ENCODE measurements around the gene SCUBE1.

The SCUBE1 gene

GRCh38 chr22:43253839-43254238, 89.3 kb downstream of the SCUBE1 start:
- DNase-seq, result no peak

DNA sequence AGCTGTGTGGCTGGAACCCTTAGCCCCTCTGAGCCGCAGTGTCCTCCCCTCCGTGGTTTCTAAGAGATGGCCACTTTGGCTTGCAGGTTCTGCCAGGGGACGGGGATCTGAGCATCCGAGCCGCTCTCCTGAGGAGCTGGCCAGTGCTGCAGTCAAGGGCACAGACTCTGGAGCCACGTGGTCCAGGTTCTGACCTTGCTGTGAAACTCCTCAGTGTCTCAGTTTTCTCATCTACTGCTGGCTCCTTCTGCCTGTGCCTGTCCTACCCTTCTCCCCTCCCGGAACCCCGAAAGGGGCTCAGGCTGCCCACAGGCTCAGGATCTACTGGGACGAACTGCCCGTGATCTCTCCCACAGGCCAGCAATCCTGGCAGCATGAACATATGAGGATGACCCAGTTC, 90.9 kb downstream of the SCUBE1 start:
- no peak for DNase-seq

- no peak for DNase-seq
These were observed 93.2 kb downstream of the SCUBE1 start for GRCh38 chr22:43249789-43250471.

- DNase-seq, result no peak
These were observed 95.5 kb downstream of the SCUBE1 start for GRCh38 chr22:43247546-43248260.

GRCh38 chr22:43246188-43246587, 97.0 kb downstream of the SCUBE1 start:
- DNase-seq, result no peak

DNA sequence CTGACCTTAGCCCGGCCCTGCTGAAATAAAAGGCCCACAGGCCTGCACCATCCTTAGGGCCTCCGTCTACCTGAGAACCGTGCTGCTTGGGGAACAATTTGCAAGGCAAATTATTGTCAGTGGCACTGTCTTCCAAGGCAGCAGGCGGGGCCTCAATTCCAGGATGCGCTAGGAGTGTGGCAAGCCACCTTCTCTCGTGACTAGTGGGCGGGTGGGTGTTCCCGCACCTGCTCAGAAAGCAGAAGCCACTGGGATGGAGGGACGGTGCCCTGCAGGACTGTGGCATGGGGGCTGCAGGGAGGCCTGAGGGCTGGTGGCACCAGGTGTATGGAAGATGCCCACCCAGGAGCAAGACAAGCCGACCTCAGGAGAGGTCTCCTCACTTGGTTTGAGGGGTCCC, 97.5 kb downstream of the SCUBE1 start:
- no peak for DNase-seq

DNA sequence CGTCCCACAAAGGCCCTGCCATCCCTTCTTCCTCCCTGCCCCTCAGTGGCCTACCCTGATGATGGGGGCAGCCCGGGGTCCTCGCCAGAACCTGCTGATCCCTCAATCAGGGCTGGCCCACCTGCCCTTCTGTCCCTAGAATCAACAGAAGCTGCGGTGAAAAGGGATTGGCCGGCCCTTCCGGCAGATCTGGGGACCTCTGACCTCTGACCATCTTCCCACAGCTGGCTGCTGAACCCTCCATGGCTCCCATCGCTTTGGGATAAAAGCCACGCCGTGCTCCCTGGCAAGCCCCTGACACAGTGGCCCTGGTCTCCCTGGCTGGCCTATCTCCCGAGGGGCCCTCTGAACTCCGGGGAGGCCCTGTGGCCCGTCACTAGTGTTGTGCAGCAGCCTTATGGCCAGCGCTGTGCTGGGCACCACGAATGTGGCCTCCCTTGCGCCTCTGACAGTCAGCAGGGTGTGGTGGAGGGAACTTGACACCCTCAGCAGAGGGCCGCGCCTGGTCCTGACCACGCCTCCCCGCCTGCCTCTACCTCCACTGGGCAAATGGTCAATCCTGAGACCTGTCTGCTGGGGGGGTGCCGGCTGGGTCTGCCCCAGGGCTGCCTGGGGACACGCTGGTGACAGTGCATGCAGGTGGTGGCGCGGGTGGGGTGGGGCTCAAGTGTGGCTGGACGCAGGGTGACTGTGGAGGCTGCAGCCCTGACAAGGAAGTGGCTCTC, 98.2 kb downstream of the SCUBE1 start:
- DNase-seq, result no peak

DNA sequence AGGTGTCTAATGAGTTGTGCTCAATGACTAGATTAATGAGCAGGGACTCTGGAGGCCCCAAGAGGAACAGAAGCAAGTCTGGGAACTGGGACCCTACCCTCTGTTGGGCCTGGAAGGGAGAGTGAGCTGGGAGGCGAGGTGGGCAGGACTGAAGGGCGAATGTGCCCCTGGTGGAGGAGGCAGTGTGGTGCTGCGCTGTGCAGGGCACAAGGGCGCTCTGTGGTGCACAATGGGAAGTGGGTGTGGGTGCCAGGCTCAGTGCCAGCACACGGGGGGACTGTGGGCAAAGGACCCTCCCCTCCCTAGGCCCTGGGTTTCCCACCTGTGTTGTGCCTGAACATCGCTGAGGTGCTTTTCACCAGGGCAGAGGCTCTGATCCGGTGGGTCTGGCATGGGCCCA, 98.8 kb downstream of the SCUBE1 start:
- DNase-seq, result no peak

GRCh38 chr22:43243324-43243723, 99.8 kb downstream of the SCUBE1 start:
- no peak for DNase-seq

GRCh38 chr22:43242627-43243026, 100.5 kb downstream of the SCUBE1 start:
- DNase-seq, result no peak

- no peak for DNase-seq
These were observed 101.3 kb downstream of the SCUBE1 start for GRCh38 chr22:43241699-43242386.

- no peak for DNase-seq
These were observed 102.0 kb downstream of the SCUBE1 start for GRCh38 chr22:43241138-43241597.

DNA sequence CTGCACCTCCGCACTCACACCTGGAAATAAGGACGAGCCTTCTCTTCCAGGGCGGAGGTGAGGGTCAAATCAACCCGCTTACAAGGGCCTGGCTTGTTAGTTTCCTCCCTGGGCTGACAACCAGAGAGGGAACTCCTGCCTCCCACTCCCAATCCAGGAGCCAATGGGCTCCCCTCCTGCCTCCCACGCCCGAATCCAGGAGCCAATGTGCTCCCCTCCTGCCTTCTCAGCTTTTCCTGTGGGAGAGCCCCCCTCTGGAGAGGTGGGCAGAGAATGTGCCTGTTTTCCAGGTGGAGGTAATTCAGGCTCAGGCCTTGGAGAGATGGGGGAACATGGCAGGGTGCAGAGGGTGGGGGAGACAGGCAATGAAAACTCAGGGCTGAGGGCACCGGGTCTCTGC, 102.6 kb downstream of the SCUBE1 start:
- DNase-seq, result no peak

- no peak for DNase-seq
These were observed 103.2 kb downstream of the SCUBE1 start for GRCh38 chr22:43239956-43240355.

DNA sequence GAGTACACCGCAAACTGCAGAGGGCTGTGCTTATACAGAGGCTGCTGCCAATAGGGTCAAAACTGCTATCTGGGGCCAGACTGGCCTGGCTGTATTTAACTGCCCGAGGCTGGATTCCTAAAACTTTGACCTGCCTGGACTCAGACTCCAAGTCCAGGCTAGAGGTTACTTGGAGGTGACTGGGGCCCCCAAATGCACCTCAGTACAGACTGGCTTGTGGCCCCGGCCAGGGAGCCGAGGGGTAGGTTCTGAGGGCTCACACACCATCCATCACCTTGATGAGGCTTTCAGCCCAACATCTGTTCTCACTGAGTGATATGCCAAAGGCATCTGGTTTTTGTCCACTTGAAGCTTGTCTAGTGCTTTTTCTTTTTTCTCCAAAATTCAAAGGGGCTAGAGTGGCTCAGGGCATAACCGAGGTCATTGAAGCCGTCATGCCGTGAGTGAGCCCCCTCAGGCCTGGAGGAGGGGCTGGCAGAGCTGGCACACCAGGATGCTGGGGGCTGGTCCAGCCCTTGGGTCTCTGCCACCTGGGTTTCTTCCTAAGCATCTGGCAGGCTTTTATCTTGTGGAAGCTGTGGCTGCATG, 103.9 kb downstream of the SCUBE1 start:
- DNase-seq, result no peak

DNA sequence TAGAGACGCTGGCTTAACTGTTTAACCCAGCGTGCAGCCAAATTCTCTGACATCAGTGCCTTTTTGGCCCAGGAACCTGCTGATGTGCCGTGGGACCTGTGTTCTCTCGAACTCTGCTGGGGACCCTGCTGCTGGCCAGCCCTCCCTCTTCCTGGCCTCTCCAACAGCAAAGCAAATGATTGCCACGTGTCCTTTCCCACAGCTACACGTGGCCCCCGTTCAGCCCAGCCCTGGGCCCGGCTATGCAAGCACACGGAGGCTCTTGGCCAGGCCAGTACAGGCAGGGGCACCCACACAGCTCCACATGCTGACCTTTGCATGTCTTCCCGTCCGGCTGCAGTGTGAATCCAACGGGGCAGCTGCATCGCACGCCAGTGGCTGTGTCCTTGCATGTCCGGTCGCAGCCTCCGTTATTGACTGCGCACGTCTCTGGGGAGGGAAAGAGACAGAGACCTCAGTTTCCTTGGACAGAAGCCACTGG, 104.6 kb downstream of the SCUBE1 start:
- no peak for DNase-seq

DNA sequence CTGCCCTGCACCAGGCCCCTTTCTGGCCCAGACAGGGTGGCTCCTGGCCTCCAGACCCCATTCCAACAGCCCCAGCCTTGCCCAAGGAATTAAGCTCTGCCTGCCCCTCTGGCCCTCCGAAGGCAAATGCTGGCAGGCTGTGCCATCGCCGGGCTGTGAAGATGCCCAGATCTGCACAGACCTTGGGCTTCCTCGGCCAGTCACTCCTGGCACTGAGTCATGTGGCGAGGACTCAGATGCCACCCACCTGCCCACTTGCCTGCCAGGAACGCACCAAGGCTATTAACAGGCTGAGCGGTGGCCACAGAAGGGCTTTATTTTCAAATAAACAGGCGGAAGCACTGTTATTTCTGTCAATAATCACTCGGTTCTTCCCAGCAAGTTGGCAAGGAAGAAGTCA, 105.9 kb downstream of the SCUBE1 start:
- no peak for DNase-seq

- no peak for DNase-seq
These were observed 106.6 kb downstream of the SCUBE1 start for GRCh38 chr22:43236411-43237166.

DNA sequence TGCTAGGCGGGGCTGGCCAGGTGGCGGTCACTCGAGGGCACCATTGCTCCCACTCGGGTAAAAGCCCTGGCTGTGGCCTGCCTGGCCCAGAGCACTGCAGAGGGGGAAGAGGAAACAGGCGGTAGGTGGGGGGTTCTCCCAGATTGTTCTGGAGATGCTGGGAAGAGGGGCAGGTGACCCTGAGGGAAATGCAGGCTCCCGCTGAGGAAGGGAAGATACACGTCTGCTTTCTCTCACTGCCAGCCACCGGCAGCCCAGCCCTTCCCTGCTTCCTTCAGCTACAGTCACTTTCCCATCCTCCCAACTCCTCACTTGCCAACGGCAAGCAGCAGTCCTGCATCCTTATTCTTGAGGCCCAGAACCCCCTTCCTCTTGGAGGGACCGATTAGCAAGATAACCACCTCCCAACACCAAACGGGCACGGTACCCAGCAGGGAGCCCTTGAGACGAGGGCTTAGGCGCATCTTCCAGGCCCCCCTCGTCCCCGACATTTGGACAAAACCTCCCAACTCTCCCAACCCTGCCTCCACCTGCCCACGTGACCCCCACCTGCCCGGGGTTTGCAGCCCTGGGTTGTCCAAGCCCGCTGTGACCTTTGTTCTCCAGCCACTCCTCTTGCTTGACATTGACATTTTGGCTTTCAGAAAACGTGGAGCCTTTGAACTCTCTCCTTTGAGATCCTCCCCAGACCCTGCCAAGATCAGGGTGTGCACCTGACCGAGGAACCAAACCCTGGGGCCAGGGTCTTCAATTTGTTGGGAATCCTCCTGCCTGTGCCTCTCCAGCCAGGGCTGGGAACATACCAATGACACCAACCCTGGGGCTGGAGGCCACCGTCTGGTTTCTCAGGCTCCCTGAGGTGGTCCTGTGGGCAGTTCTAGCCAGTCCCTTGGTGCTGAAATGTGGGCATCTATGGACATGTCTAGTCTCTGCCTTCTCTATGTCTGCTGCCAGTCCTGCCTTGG, 107.4 kb downstream of the SCUBE1 start:
- no peak for DNase-seq

DNA sequence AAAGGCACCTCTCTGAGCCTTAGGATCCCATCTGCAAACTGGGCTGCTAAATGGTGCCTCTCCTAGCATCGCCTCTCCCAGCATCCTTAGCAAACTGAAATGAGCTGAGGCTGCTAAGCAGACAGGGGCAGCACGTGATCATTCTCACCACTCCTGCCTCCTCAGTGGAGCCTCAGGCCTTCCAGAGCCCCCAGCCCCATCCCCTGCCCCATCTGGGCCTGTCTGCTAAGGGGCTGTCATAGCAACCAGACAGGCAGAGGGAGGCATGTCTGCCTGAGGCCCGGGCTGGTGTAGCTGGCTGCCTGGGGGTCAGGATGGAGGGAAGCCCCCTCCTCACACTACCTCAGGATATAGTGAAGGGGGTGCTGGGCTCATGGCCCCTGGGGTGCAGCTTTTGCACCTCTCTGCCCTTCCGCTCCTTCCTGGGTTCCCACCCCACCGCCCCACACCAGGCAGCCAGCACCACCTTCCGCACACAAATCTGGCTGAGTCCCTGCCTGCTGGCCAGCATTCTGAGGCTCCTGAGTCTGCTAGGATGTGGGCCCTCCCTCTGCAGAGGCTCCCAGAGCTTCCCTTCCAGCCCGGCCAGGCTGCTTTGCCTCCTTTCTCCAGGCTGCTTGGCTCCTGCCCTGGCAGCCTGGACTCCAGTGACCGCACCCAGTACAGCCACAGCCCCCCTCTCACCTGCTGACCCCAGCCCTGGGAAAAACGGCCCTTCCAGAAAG, 108.7 kb downstream of the SCUBE1 start:
- DNase-seq, result no peak

Data from central memory CD4-positive, alpha-beta T cell (primary cell).